ENCODE measurements around the gene KIF13A. TPM values are rescaled to one million over a fixed set of nuclear protein-coding genes. Genes with fewer than 3 reads are reported as not detected.

KIF13A gene
- total and polyA plus RNA-seq, 9 of the 15 experiments (the other 6 are each of a cell fraction or from before 2014, with no cell fraction given) = 3.6 to 44.3 (median 29.7) TPM

GRCh38 chr6:17812311-17812710, 175.1 kb downstream of the KIF13A start:
- no TSS peak for BruUV-seq (replicated peaks)
- Histone ChIP-seq H3K4me2 (ENCODE audit: insufficient read depth, low read length) (no peak overlapping the region), H3K4me1 (replicated peaks in 1 of 2; ENCODE audit: control insufficient read depth in 2 of 2, insufficient read depth in 2 of 2, low read length in 2 of 2) (peaks cover 0 to 4% of the 10 kb centered on the region in 2 experiments; a peak in 2 of 5 replicates), H2AFZ (ENCODE audit: low read depth, low read length) (no peak overlapping the region), H3K4me3 (no peak overlapping the region), H4K20me1 (replicated peaks; ENCODE audit: control insufficient read depth, insufficient read depth, low read length) (no peaks in the 10 kb centered on the region), H3K9me3 (replicated peaks; ENCODE audit: control insufficient read depth, insufficient read depth, low read depth, low read length) (no peaks in the 10 kb centered on the region), H3K27me3 (ENCODE audit: control insufficient read depth in 2 of 2, insufficient read depth in 2 of 2, low read length in 2 of 2) (no peaks in the 10 kb centered on the region), H3K27ac (ENCODE audit: extremely low read depth, low read depth, low read length) (no peak overlapping the region), H3K9ac (ENCODE audit: insufficient read depth in 1 of 2, low read depth in 2 of 2, low read length in 2 of 2) (no peak overlapping the region), H3K36me3 (ENCODE audit: control insufficient read depth, insufficient read depth, low read length) (peaks cover 42% of the 10 kb centered on the region; the same call in 2 of the 3 replicates), H3K9me1 (ENCODE audit: control insufficient read depth, insufficient read depth, low read length) (no peaks in the 10 kb centered on the region), H3K79me2 (ENCODE audit: control insufficient read depth, insufficient read depth, low read length) (no peaks in the 10 kb centered on the region)
- CTCF ChIA-PET (ENCODE audit: low intra/inter-chr PET ratio) = no interaction called here
- intact Hi-C loops (cut with micrococcal nuclease) = no loop called here
- WGBS (ENCODE audit: insufficient coverage, low coverage, missing lambda C conversion rate) = 89% methylated on average over 8 of the region's 8 CpGs
- ATAC-seq = no peak
- POLR2A ChIA-PET = interaction anchor here (1.7 kb wide), 1 partner anchor 10 kb away, joined by 4 read pairs; no protein-coding TSS in a partner anchor
- DNase-seq (ENCODE audit: extremely low read depth in 1 of 4, low spot score in 3 of 4) = no peak
- FAIRE-seq = no peak
- in situ Hi-C loops (cut with MboI) = no loop called here
- TF ChIP-seq POLR2AphosphoS5 (IDR thresholded peaks at IDR 0.05; ENCODE audit: control insufficient read depth, insufficient read depth, low read depth, low read length) (no peak), ERF (CRISPR knock-in tag; IDR thresholded peaks at IDR 0.05) (no peak), ZBTB40 (IDR thresholded peaks at IDR 0.05) (no peak), ZBTB40 (CRISPR knock-in tag; IDR thresholded peaks at IDR 0.05) (no peak), ZNF184 (CRISPR knock-in tag; IDR thresholded peaks at IDR 0.05) (no peak), ZBTB1 (CRISPR knock-in tag; IDR thresholded peaks at IDR 0.05; ENCODE audit: borderline replicate concordance, low read depth) (no peak), MYC (IDR thresholded peaks at IDR 0.05; ENCODE audit: low read depth, low read length) (no peak), MYC (CRISPR knock-in tag; IDR thresholded peaks at IDR 0.05; ENCODE audit: borderline replicate concordance, low read depth) (no peak), ZC3H8 (IDR thresholded peaks at IDR 0.05) (no peak), THAP7 (CRISPR knock-in tag; IDR thresholded peaks at IDR 0.05) (no peak), KDM2B (CRISPR knock-in tag; IDR thresholded peaks at IDR 0.05) (no peak), SFPQ (IDR thresholded peaks at IDR 0.05; ENCODE audit: low read depth, low read length) (no peak)
